ENCODE results near the gene CFAP97D1. TPM values are rescaled to one million over a fixed set of nuclear protein-coding genes. Genes with fewer than 3 reads are reported as not detected.

The CFAP97D1 gene
- total RNA-seq, 3 donors from 2014 or later: not detected

DNA sequence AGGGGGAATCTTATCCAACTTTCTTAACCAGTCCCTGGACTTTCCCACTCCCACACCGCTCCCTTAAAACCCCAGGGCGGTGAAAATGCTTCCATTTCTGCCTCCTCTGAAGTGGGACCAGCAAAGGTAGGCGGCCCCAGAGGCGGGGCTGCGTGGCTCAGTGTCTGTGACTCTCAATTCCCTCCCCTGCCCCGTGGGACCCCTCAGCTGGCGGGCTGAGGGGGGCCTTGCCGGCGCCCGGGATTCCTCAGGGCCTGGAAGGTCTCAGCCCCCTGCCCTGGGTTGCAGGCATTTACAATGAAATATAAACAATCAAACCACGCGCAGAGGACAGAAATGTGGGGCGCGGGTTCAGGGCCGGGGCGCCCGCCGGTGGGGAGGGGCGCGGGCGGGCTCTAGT, 25.3 kb upstream of the CFAP97D1 start:
- Histone ChIP-seq H3K9me3 (no peaks in the 10 kb centered on the region), H3K4me1 (ENCODE audit: low read depth) (peaks cover 3% of the 10 kb centered on the region), H3K4me3 (no peak overlapping the region), H3K36me3 (ENCODE audit: low read depth) (no peaks in the 10 kb centered on the region)
- intact Hi-C loops (cut with DNase I, micrococcal nuclease): loop anchor here in 1 of 2 donors (5.0 to 10.0 kb wide), 2 partner anchors 63 to 170 kb away; no protein-coding TSS in a partner anchor
- DNase-seq (no peak), ATAC-seq (no peak)
- TF ChIP-seq, protein P1, sequence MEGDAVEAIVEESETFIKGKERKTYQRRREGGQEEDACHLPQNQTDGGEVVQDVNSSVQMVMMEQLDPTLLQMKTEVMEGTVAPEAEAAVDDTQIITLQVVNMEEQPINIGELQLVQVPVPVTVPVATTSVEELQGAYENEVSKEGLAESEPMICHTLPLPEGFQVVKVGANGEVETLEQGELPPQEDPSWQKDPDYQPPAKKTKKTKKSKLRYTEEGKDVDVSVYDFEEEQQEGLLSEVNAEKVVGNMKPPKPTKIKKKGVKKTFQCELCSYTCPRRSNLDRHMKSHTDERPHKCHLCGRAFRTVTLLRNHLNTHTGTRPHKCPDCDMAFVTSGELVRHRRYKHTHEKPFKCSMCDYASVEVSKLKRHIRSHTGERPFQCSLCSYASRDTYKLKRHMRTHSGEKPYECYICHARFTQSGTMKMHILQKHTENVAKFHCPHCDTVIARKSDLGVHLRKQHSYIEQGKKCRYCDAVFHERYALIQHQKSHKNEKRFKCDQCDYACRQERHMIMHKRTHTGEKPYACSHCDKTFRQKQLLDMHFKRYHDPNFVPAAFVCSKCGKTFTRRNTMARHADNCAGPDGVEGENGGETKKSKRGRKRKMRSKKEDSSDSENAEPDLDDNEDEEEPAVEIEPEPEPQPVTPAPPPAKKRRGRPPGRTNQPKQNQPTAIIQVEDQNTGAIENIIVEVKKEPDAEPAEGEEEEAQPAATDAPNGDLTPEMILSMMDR (IDR thresholded peaks at IDR 0.05): no peak

DNA sequence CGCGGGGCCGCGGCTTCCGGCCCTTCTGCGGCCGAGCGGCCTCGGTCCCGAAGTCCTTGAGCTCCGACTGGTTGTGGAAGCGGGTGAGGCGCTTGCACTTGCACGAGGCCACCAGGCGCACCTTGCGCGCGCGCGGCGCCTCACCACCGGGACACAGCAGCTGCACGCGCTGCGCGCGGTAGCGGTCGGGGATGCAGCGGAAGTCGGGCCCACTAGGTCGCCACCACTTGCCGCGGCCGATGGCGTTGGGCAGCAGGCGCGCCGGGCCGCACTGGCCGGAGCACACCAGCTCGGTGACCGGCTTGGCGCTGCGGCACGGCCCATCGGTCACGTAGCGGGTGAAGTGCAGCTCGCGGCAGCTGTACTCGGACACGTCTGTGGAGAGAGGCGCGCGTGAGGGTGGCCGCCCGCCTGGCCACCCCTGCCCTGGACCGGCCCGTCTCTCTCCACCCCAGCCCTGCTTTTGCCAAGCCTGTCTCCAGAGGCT, 24.8 kb upstream of the CFAP97D1 start:
- Histone ChIP-seq H3K36me3 (ENCODE audit: low read depth) (no peaks in the 10 kb centered on the region), H3K9me3 (no peaks in the 10 kb centered on the region), H3K4me1 (ENCODE audit: low read depth) (peaks cover 3% of the 10 kb centered on the region), H3K4me3 (no peak overlapping the region)
- DNase-seq (peak in 1 of 3 donors; percentile 53), ATAC-seq (peak; percentile 43)
- intact Hi-C loops (cut with DNase I, micrococcal nuclease): loop anchor here in 1 of 2 donors (5.0 to 10.0 kb wide), 2 partner anchors 63 to 171 kb away; no protein-coding TSS in a partner anchor
- TF ChIP-seq, protein P1 (IDR thresholded peaks at IDR 0.05): no peak

DNA sequence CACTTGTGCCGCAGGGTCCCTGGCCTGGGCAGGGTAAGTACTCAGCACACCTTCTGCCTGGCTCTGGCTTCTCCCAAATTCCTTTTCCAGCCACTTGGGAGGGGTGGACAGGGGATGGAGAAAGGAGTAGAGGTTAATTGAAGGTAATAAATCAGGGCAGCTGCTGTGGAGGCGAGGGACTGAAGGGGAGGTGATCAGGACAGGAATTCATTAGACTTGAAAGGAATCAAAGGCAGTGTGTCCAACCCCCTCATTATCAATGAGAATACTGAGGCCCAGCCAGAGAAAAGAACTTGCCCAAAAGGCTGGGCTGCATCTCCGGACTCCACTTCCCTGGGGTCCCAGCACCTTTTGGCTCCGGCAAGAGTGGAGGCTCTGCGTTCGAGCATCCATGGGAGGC, 24.0 kb upstream of the CFAP97D1 start:
- DNase-seq (no peak), ATAC-seq (no peak)
- no peak overlapping the region for H3K4me3 ChIP-seq
- H3K36me3 ChIP-seq (ENCODE audit: low read depth): no peaks in the 10 kb centered on the region
- TF ChIP-seq, protein P1 (IDR thresholded peaks at IDR 0.05): no peak
- intact Hi-C loops (cut with DNase I, micrococcal nuclease): loop anchor here in 1 of 2 donors (5.0 to 10.0 kb wide), 2 partner anchors 64 to 171 kb away; no protein-coding TSS in a partner anchor
- peaks cover 9% of the 10 kb centered on the region for H3K4me1 ChIP-seq (ENCODE audit: low read depth)
- H3K9me3 ChIP-seq: no peaks in the 10 kb centered on the region

DNA sequence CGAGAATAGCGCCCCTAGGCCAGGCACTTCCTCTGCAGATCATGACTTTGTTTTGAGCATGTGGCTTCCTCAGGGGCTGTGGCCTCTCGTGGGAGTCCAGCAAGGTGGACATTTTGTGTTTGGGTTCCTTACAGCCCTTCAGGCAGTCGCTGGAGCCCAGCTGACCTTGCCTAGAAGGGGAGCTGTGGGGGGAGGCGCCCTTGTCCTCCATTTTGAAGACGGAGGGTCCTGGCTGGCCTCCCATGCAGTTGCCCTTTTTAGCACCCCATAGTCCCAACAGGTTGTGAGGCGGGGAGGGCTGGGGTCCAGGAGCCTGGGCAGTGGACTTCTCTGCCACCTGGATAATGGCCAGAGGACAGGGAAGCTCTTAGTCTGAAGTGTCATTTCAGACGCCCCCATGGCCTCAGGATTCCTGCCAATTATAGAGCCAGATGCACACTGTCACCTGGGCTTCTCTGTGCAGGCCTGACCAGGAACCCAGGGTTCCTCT, 23.0 kb upstream of the CFAP97D1 start:
- no peak for DNase-seq
- intact Hi-C loops (cut with DNase I, micrococcal nuclease): loop anchor here in 1 of 2 donors (5.0 to 10.0 kb wide), 2 partner anchors 65 to 172 kb away; no protein-coding TSS in a partner anchor

DNA sequence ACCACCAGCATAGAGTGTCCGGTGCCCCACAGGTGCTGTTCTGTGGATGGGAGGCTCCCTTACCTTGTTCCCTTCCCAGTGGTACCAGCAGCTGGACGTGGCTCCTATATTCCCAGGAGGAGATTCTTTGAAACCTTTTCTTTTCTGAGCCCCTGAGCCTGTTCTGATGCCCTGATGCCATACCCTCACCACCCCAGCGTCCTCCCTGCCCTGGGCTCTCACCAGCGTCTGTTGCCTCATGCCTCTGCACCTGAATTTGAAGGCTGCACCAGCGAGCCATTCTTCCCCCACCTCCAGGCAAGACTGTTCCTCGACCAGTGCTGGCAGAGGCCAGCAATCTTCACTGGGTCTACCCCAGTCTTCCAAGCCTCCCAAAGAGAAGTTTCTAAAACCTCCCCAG, 22.1 kb upstream of the CFAP97D1 start:
- ATAC-seq: no peak
- peaks cover 9% of the 10 kb centered on the region for H3K4me1 ChIP-seq (ENCODE audit: low read depth)
- no peaks in the 10 kb centered on the region for H3K36me3 ChIP-seq (ENCODE audit: low read depth)
- H3K4me3 ChIP-seq: no peak overlapping the region
- DNase-seq: peak in 1 of 3 donors; percentile 3
- H3K9me3 ChIP-seq: no peaks in the 10 kb centered on the region
- intact Hi-C loops (cut with DNase I, micrococcal nuclease): loop anchor here in 1 of 2 donors (5.0 to 10.0 kb wide), 2 partner anchors 66 to 173 kb away; no protein-coding TSS in a partner anchor
- TF ChIP-seq, protein P1 (IDR thresholded peaks at IDR 0.05): no peak

More for the DNA sequence above, 23.0 kb upstream of the CFAP97D1 start:
- TF ChIP-seq, protein P1 (IDR thresholded peaks at IDR 0.05): no peak
- ATAC-seq: no peak
- no peaks in the 10 kb centered on the region for H3K36me3 ChIP-seq (ENCODE audit: low read depth)
- H3K4me1 ChIP-seq (ENCODE audit: low read depth): peaks cover 9% of the 10 kb centered on the region
- no peak overlapping the region for H3K4me3 ChIP-seq
- no peaks in the 10 kb centered on the region for H3K9me3 ChIP-seq

Data from mucosa of descending colon (tissue), 3 donors.